Measurements from ENCODE around the gene NR2F6. TPM values are rescaled to one million over a fixed set of nuclear protein-coding genes. Genes with fewer than 3 reads are reported as not detected.

The NR2F6 gene
- total RNA-seq, 1 donor from 2014 or later, result 23.9 TPM

- intact Hi-C loops (cut with DNase I), result no loop called here
- DNase-seq (ENCODE audit: low spot score), result peak; percentile 95
- peak; percentile 99 for ATAC-seq
These were observed 21.5 kb upstream of the NR2F6 start, which contains the start of gene BABAM1 for GRCh38 chr19:17266975-17267788. Gene BABAM1 (plus strand): TSS chr19:17267443. CDS start chr19:17268807, 1,364 bp downstream.

GRCh38 chr19:17266589-17266974 lies 20.9 kb upstream of the NR2F6 start:
- intact Hi-C loops (cut with DNase I), result no loop called here
- ATAC-seq (peak; percentile 3), DNase-seq (ENCODE audit: low spot score) (no peak)

DNA sequence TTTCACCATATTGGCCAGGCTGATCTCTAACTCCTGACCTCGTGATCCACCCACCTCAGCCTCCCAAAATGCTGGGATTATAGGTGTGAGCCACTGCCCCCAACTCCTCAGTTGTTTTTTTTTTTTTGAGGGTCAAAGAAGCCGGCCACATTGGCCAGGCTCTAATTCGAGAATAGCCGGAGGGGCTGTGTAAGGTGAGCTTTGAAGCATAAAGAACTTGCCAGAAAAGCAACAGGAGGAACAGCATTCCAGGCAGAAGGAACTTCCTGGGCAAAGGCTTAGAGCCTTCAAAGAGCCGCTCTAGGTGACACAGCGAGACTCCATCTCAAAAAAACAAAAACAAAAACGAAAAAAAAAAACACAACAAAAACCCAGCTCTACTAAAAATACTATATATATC lies 20.3 kb upstream of the NR2F6 start:
- no peak for DNase-seq (ENCODE audit: low spot score)
- ATAC-seq, result no peak
- intact Hi-C loops (cut with DNase I), result no loop called here

DNA sequence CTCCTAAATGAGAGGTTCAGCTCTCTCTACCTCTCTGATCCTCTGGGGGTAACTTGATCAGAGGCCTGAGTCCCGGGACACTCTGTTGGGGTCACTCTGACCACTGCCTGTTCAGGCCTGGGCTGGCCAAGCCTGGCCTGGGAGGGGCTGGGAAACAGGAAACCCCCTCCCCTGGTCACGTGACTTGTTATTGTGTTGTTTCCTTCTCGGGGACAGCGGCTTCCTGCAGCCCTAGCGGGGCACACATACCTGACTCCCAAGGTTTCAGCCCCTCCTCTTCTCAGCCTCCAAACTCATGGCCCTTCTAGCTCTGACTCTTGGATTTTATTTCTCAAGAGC lies 18.9 kb upstream of the NR2F6 start, which contains the start of gene USHBP1:
Gene USHBP1 (minus strand): TSS at position 105 of the 339 bp plus-strand sequence. CDS start 446 bp downstream, outside the sequence.
- no peak for DNase-seq (ENCODE audit: low spot score)
- intact Hi-C loops (cut with DNase I), result no loop called here
- no peak for ATAC-seq

GRCh38 chr19:17263712-17264640 lies 18.3 kb upstream of the NR2F6 start:
- DNase-seq (ENCODE audit: low spot score) (no peak), ATAC-seq (no peak)
- intact Hi-C loops (cut with DNase I), result no loop called here

DNA sequence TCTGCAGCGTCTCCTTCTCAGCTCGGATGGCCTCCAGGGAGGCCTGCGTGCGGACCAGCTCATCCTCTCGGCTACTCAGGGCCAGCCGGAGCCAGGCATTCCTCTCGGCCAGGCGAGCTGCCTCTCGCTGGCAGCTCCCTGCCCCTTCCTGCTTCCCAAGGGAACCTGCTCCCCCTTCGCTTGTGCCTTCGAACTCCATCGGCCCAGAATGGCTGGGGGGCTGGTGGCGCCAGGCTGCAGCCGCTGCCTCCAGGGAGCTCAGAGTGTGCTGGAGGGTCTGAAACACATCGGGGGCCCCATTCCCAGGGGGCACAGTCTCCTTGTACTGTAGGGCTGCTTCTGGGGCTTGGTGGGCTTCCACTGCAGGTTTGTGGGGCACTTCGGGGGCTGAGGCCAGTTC lies 16.8 kb upstream of the NR2F6 start:
- intact Hi-C loops (cut with DNase I), result no loop called here
- DNase-seq (ENCODE audit: low spot score) (no peak), ATAC-seq (no peak)

DNA sequence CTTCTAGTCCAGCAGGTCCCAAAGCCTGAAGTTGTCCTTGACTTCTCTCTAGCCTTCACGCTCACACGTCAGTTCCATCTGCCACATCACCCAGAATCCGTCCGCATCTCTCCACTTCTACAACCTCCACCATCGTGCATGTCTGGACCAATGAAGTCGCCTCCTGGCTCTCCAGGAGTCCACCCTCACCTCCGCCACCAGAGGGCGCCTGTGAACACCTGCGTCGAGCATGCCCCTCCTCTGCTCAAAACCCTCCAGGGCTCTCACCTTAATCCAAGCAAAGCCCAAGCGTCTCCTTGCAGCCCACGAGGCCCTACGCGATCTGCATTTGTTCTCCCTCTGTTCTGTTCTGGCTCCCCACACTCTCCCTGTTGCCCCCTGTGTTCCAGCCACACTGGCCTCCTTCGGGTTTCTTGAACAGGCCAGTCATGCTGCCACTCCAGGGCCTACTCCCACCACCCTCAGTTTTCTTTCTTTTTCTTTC lies 15.2 kb upstream of the NR2F6 start:
- DNase-seq (ENCODE audit: low spot score) (peak; percentile 88), ATAC-seq (peak; percentile 82)
- intact Hi-C loops (cut with DNase I), result no loop called here

GRCh38 chr19:17259934-17260333 lies 14.2 kb upstream of the NR2F6 start:
- ATAC-seq (no peak), DNase-seq (ENCODE audit: low spot score) (no peak)
- intact Hi-C loops (cut with DNase I), result no loop called here

DNA sequence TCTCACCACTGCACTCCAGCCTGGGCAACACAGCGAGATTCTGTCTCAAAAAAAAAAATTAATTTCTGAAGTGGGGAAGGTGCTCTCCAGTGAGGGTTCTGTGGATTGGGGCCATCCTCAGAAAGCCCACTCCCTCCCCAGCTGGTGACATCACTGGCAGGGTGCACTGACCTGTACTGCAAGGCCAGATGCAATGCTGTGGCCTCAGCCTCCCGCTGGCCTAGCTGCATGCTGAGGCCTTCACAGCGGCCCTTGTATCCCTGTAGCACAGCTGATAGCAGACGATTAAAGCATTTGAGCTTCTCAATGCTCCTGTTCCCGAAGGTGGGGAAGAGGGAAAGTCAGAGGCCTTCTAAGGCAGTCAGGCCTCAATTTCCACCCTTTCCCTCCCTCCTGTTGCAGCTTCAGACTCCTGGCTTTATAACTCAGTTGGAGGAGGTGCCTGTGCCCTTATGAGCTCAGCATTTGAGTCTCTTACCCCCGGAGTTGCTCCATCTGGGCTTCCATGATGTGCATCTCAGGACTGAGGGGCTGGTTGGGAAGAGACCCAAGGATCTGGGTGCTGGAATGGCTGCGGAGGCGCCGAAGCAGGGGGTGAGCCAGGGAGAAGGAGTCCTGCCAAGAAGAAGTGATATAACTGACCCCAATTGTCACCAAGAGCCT lies 13.5 kb upstream of the NR2F6 start:
- ATAC-seq (no peak), DNase-seq (ENCODE audit: low spot score) (no peak)
- intact Hi-C loops (cut with DNase I), result no loop called here

DNA sequence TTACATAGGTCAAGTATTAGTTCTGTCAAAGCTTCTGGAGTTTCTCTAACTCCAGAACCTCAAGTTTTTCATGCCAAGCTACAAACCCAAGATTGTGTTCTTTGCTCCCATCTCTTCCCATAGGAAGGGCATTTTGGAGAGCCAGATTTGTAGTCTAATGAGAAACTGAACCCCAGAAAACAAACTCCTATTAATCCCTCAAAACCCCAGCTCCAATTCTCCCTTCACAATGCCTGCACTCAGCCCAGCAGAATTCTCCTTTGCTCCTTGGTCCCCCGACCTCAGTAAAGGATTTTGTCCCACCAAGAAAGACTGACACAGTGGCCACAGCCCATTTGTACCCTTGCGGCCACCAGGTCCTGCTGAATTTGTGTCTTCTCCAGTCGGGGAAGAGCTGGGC lies 10.4 kb upstream of the NR2F6 start:
- DNase-seq (ENCODE audit: low spot score), result no peak
- intact Hi-C loops (cut with DNase I), result no loop called here

GRCh38 chr19:17255150-17255621 lies 9.5 kb upstream of the NR2F6 start:
- intact Hi-C loops (cut with DNase I), result no loop called here
- no peak for ATAC-seq
- DNase-seq (ENCODE audit: low spot score), result no peak

More for the DNA sequence above, 10.4 kb upstream of the NR2F6 start:
- no peak for ATAC-seq

DNA sequence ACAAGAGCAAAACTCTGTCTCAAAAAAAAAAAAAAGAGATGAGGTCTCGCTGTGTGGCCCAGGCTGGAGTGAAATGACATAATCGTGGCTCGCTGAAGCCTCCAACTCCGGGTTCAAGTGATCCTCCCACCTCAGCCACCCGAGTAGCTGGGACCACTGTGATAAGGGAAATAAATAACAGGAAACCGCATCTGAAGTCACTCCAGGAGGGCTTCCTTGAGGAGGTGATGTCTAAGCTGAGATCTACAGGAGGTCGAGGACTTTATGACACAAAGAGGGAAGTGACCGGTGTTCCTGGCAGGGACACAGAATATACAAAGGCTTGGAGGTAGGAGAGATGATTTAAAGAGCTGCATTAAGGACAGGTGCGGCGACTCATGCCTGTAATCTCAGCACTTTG lies 8.9 kb upstream of the NR2F6 start:
- ATAC-seq, result no peak
- intact Hi-C loops (cut with DNase I), result no loop called here
- no peak for DNase-seq (ENCODE audit: low spot score)

DNA sequence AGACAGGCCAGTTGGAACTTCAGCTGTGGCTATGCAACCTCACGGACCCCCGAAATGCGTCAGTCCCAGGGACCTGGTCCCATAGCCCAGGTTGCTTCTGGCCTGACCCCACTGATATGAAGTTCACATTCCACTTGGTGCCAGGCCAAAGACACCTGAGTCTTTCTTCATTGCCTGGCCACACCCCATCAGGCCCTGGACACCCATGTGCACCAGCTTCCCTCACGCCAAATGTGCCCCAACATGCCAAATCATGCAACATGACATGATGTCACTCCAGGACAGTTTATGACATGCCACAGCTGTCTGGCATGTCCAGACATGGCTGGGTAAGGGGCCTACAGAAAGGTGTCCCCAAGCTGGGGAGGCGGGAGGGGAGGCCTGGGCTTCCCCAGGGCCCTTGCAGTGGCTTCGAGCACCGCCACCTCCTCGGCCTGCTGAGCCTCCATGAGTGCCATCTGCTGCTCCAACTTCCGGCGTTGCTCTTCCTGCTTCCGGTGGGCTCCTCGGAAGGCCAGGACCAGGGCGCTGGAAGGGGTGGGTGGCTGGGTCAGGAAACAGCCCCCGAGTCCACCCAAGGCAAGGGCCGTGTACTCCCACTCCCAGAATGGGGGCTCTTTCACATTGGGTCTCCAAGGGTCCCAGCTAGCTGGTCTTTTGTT lies 4.3 kb upstream of the NR2F6 start:
- intact Hi-C loops (cut with DNase I), result no loop called here
- ATAC-seq, result no peak
- DNase-seq (ENCODE audit: low spot score), result no peak

GRCh38 chr19:17248011-17248776 lies 2.5 kb upstream of the NR2F6 start:
- intact Hi-C loops (cut with DNase I), result no loop called here
- ATAC-seq (no peak), DNase-seq (ENCODE audit: low spot score) (no peak)

GRCh38 chr19:17246681-17247425 lies 1.1 kb upstream of the NR2F6 start:
- ATAC-seq (peak; percentile 51), DNase-seq (ENCODE audit: low spot score) (peak; percentile 73)
- intact Hi-C loops (cut with DNase I), result no loop called here

- ATAC-seq, result no peak
- DNase-seq (ENCODE audit: low spot score), result peak; percentile 71
- intact Hi-C loops (cut with DNase I), result no loop called here
These were observed 843 bp downstream of the NR2F6 start for GRCh38 chr19:17244618-17245534.

Data from sciatic nerve (tissue), 2 donors.